Fibroblast of peridontal ligament (primary cell): ENCODE data around the gene DNPH1.

Experiments used
- DNase-seq: peaks from one replicate; pipeline ENCODE4 v3.0.0-alpha.2; 2010; ENCODE audit errors: extremely low read depth

The DNPH1 gene

GRCh38 chr6:43246301-43247113, 17.2 kb upstream of the DNPH1 start:
- DNase-seq = no peak

GRCh38 chr6:43243664-43244321, 14.5 kb upstream of the DNPH1 start:
- DNase-seq = no peak

GRCh38 chr6:43242908-43243663, 13.8 kb upstream of the DNPH1 start, which contains the start of gene TTBK1:
TSS of gene TTBK1 (plus strand) at chr6:43243481. CDS start at chr6:43246661, 3,180 bp downstream.
- DNase-seq = no peak

- DNase-seq = no peak
Observed at GRCh38 chr6:43241446-43241845, 12.2 kb upstream of the DNPH1 start.

- DNase-seq = no peak
Observed at GRCh38 chr6:43240950-43241349, 11.7 kb upstream of the DNPH1 start.

GRCh38 chr6:43239054-43239453, 9.8 kb upstream of the DNPH1 start:
- no peak for DNase-seq

GRCh38 chr6:43235841-43236240, 6.6 kb upstream of the DNPH1 start:
- DNase-seq = no peak

GRCh38 chr6:43231735-43232450, 2.6 kb upstream of the DNPH1 start:
- DNase-seq = no peak

- no peak for DNase-seq
Observed at GRCh38 chr6:43231053-43231452, 1.8 kb upstream of the DNPH1 start.

- no peak for DNase-seq
Observed at GRCh38 chr6:43229803-43230620, 731 bp upstream of the DNPH1 start.

- DNase-seq = no peak
Observed at GRCh38 chr6:43226192-43226851, 3.0 kb downstream of the DNPH1 start.

GRCh38 chr6:43223175-43223574, 6.1 kb downstream of the DNPH1 start:
- no peak for DNase-seq

GRCh38 chr6:43222418-43223059, 6.7 kb downstream of the DNPH1 start:
- no peak for DNase-seq

- DNase-seq = no peak
Observed at GRCh38 chr6:43221046-43221972, 8.0 kb downstream of the DNPH1 start.

GRCh38 chr6:43220439-43220951, 8.8 kb downstream of the DNPH1 start:
- DNase-seq = no peak

GRCh38 chr6:43219814-43220213, 9.5 kb downstream of the DNPH1 start:
- DNase-seq = no peak

GRCh38 chr6:43219119-43219518, 10.2 kb downstream of the DNPH1 start:
- no peak for DNase-seq

GRCh38 chr6:43217351-43217750, 11.9 kb downstream of the DNPH1 start:
- DNase-seq = no peak

- DNase-seq = no peak
Observed at GRCh38 chr6:43216200-43216599, 13.1 kb downstream of the DNPH1 start.
